GM18511 (cell line): ENCODE data around the gene EID3.
"Not testable (repeated sequence)": the region's sequence is repeated elsewhere in the genome, so short reads cannot be mapped to it uniquely, and the experiment has no call there.

Experiments
- ATAC-seq: cut with Tn5 transposase; IDR thresholded peaks from one replicate; pipeline ENCODE4 v1.9.1; 2021; ENCODE audit warnings: mild to moderate bottlenecking, moderate library complexity; ENCODE audit not compliant: unreplicated experiment

The EID3 gene

DNA sequence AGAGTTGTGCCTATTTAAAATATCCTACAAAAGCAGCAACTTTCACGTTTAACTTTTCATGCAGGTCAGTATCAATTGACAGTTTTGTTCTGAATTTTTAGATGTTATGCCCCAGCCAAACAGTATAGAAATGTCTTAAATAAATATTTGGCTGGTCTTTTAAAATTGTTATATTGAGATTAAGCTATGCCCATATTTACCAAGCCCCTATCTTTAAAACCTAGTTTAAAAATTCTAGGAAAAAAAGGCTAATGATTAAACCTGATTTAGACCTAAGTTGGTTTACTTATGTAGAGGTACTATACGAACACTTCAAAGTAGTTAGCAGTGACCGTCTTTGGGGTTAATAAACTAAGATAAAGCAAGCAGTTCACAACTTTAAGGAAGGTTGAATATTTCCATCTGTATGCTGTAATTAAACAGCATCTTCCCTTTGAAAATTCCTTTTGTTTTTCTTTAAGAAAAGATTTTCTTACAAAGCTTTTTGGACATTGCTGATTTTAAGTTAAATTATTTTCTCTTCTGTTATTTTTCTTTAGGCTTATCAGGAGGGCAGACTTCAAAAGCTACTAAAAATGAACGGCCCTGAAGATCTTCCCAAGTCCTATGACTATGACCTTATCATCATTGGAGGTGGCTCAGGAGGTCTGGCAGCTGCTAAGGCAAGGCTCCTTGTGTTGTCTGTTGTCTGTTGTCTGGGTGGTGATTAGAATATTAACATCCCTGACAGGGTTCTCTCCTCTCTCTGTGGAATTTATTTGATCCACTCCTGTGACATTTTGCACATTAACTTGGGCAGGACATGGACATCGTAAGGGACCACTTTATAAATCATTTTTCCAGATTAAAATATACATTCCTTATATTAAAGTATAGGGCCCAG lies 7.5 kb downstream of the EID3 start:
- ATAC-seq = no peak

- ATAC-seq = no peak
These were observed 8.7 kb downstream of the EID3 start for GRCh38 chr12:104312202-104312601.

- no peak for ATAC-seq
These were observed 9.1 kb downstream of the EID3 start for GRCh38 chr12:104312654-104313053.

GRCh38 chr12:104313568-104314241 lies 10.2 kb downstream of the EID3 start:
- ATAC-seq = no peak

DNA sequence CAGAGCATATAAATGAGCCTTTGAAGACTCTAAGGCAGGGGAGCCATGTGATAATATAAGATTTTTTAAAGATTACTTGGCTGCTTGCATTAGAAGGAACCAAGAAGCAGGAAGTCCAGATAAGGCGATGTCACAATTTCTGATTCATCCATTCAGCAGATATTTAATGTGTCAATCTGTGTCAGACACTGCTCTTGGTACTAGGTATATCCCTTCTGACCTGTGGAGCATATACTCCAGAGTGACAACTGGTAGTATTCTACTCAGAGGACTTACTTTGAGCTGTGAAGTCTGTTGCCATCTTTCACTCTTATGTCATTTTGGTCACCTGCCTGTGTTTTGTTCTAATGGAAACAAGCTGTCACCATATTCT lies 10.7 kb downstream of the EID3 start:
- no peak for ATAC-seq

GRCh38 chr12:104315326-104316224 lies 12.0 kb downstream of the EID3 start:
- no peak for ATAC-seq

- no peak for ATAC-seq
These were observed 13.4 kb downstream of the EID3 start for GRCh38 chr12:104316936-104317335.

- ATAC-seq = no peak
These were observed 14.1 kb downstream of the EID3 start for GRCh38 chr12:104317538-104318210.

GRCh38 chr12:104319028-104319427 lies 15.5 kb downstream of the EID3 start:
- ATAC-seq = no peak

GRCh38 chr12:104319918-104320626 lies 16.5 kb downstream of the EID3 start:
- ATAC-seq = no peak

GRCh38 chr12:104320627-104321024 lies 17.1 kb downstream of the EID3 start:
- no peak for ATAC-seq

DNA sequence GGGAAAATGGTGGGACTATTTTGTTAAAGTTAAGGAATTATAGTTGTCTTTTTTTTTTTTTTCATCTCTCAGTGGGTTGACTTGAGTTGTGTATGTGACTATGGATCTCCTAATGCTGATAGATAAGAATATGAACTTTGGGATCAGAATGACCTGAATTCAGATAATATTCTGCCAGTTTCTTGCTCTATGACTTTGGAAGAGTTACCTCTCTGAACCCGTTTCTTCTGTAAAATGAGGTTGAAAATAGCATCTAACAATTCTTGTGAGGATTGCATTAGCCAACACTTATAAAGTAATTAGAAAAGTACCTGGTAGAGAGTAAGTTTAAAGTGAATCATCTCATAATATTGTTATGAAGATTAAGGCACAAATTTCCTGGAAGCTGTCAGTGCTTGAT lies 18.4 kb downstream of the EID3 start:
- no peak for ATAC-seq

GRCh38 chr12:104322533-104322932 lies 19.0 kb downstream of the EID3 start:
- ATAC-seq = not testable (repeated sequence)

DNA sequence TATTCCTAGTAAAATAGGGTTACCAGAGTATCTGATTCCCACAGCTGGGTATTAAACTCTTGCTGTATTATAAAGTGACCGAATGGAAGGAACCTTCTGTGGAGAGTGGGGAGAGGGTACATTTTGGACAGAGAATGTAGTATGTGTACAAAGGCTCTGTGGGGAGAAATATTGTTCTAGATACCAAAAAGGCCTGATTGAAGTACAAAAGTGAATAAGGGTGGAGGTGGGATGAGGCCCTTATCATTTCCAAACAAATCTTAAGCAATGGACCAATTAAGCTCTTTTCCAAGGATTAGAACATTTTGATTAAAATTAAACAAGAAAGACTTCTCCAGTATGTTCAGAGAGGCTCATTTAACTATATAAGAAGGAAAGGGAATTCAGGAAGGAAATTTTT lies 20.4 kb downstream of the EID3 start:
- ATAC-seq = no peak

DNA sequence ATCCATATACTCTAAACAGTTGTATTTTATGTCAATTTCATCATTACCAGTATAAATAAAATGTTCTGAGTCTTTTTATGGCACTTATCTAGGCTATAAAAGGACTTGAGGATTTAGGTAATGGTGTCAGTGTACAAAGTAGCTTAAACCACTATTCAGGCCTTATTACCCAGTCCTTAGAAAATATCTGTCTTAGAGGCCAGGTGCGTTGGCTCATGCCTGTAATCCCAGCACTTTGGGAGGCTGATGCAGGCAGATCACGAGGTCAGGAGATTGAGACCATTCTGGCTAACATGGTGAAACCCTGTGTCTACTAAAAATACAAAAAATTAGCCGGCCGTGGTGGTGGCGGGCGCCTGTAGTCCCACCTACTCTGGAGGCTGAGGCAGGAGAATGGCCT lies 24.7 kb downstream of the EID3 start:
- ATAC-seq = not testable (repeated sequence)

DNA sequence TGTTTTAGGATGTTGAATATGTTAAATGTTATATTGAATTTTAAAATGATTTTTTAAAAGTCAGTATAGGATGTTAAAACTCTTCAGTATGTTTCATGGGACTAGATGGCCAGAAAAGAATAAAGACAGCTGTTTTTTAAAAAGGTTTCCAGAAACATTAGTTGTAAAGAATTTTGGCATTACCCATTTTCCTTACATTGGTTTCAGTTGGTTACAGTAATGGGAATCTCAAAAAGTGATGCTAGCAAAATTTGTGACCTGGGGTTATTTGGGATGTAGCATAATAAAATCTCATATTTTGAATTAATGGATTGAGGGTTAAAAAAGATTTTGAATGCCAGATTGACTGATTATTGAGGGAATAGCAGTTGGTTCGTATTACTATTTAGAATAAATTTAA lies 25.3 kb downstream of the EID3 start:
- no peak for ATAC-seq

DNA sequence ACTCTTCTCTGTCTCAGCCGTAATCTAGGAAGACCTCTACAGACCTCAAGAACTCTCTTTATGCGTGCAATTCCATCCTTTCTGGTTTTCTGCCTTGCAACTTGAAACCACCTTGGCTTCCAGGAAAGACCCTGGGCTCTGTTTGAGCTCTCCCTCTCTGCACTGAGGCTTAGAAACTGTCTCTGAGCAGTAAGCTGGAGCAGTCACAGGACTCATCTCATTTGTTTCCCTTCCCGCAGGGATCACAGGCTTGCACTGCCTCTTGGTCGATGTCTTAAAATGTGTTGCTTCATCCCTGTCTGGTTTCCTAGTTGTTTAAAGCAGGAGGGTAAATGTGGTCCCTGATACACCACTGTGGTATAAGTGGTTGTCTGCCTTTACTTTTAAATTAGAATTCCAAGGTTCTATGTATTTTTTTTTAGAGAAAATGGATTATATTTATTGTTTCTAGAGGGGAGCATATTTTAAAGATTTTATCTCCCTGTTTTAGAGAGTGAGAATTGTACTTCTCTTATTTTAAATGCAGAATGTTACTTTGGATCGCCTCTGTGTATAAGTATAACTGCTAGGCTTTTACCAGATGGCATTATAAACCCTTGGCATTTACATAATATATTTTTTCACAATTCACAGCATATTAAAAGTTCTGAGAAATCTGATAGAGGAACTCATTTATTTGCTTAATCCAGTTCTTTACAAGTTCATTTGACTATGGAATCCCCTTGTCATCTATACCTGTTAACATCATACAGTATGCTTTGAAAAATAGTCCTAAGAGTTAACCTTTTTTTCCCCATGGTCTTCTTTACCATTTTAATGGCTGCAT lies 26.4 kb downstream of the EID3 start:
- ATAC-seq = no peak

DNA sequence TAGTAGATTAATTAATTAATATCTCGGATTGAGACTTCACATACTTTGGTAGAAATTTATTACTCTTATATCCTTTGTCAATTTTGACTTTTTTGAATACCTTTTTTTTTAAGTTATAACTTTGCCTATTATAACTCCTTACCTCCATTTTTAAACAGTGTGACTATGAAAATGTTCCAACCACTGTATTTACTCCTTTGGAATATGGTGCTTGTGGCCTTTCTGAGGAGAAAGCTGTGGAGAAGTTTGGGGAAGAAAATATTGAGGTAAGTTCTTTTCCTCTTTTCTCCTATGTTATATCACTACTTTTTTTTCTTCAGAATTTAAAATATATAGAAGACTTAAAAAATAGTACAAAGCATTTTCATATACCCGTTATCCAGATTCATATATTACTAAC lies 27.8 kb downstream of the EID3 start:
- no peak for ATAC-seq

- ATAC-seq = not testable (repeated sequence)
These were observed 28.7 kb downstream of the EID3 start for GRCh38 chr12:104332273-104332672.
